GM10847 (cell line): ENCODE data around the gene ALDH1B1.

Source experiments
- POLR2A ChIP-seq: IDR thresholded peaks from 2 replicates; pipeline ENCODE4 v1.6.1; 2011; ENCODE audit not compliant: insufficient read length; ENCODE audit errors: extremely low read depth

The ALDH1B1 gene

GRCh38 chr9:38416461-38416860 lies 24.0 kb downstream of the ALDH1B1 start:
- no peak for TF ChIP-seq POLR2A

GRCh38 chr9:38417003-38417945 lies 24.8 kb downstream of the ALDH1B1 start:
- TF ChIP-seq POLR2A, result no peak

- no peak for TF ChIP-seq POLR2A
Measured at GRCh38 chr9:38418366-38418765, 25.9 kb downstream of the ALDH1B1 start.

GRCh38 chr9:38419181-38419580 lies 26.7 kb downstream of the ALDH1B1 start:
- no peak for TF ChIP-seq POLR2A

GRCh38 chr9:38421498-38422211 lies 29.2 kb downstream of the ALDH1B1 start:
- no peak for TF ChIP-seq POLR2A

GRCh38 chr9:38422555-38423260 lies 30.2 kb downstream of the ALDH1B1 start:
- no peak for TF ChIP-seq POLR2A

- no peak for TF ChIP-seq POLR2A
Measured at GRCh38 chr9:38423273-38423972, 30.9 kb downstream of the ALDH1B1 start.

GRCh38 chr9:38423973-38424843 lies 31.7 kb downstream of the ALDH1B1 start, which contains the start of gene IGFBPL1:
Gene IGFBPL1 (minus strand): TSS chr9:38424454. CDS start chr9:38424424, 30 bp downstream.
- no peak for TF ChIP-seq POLR2A

GRCh38 chr9:38424918-38425317 lies 32.4 kb downstream of the ALDH1B1 start:
- TF ChIP-seq POLR2A, result no peak

GRCh38 chr9:38428062-38428461 lies 35.6 kb downstream of the ALDH1B1 start:
- TF ChIP-seq POLR2A, result no peak

- no peak for TF ChIP-seq POLR2A
Measured at GRCh38 chr9:38431116-38431515, 38.6 kb downstream of the ALDH1B1 start.

GRCh38 chr9:38432922-38433510 lies 40.5 kb downstream of the ALDH1B1 start:
- TF ChIP-seq POLR2A, result no peak

GRCh38 chr9:38434365-38434764 lies 41.9 kb downstream of the ALDH1B1 start:
- no peak for TF ChIP-seq POLR2A
